Stimulated activated CD8-positive, alpha-beta memory T cell treated with anti-CD3 and anti-CD28 coated beads, Interleukin-4, amount 100 ng/mL, for 1 hour (primary cell): Measurements from ENCODE around the gene OSBPL1A.

Experiments
- DNase-seq, 2 donors: peaks; one replicate each; pipeline ENCODE4 v3.0.0-alpha.2; 2020; ENCODE audit warnings: low read depth in 2 of 2, low spot score in 1 of 2

The OSBPL1A gene

DNA sequence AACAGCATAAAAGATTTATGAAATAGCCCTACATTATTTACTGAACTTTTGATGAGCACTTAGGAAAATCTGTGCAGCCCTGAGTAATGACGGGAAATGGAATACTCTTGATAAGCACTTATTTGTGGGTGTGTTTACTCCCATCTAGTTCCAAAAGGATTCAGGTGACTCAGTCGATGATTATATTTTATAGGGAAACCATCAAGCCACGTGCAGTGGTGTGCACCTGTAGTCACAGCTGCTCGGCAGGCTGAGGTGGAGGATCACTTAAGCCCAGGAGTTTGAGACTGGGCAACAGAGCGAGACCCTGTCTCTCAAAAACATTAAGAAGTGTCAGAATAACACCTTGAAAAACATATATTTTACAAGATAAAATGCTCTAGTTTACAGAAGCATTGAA is 166.9 kb downstream of the OSBPL1A start:
- DNase-seq: no peak

DNA sequence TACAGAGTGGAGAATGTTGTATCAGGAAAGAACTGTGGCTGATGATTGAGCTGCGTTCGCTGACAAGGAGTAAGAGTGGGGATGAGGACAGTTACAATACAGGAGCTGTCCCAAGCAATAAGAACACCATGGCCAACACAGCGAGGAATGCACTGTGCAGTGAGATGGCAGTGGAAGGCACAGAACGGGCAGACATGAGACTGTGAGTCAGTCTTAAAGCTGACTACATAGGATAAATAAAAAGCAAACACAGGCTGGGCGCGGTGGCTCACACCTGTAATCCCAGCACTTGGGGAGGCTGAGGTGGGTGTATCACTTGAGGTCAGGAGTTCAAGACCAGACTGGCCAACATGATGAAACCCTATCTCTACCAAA is 169.0 kb downstream of the OSBPL1A start:
- DNase-seq: no peak

DNA sequence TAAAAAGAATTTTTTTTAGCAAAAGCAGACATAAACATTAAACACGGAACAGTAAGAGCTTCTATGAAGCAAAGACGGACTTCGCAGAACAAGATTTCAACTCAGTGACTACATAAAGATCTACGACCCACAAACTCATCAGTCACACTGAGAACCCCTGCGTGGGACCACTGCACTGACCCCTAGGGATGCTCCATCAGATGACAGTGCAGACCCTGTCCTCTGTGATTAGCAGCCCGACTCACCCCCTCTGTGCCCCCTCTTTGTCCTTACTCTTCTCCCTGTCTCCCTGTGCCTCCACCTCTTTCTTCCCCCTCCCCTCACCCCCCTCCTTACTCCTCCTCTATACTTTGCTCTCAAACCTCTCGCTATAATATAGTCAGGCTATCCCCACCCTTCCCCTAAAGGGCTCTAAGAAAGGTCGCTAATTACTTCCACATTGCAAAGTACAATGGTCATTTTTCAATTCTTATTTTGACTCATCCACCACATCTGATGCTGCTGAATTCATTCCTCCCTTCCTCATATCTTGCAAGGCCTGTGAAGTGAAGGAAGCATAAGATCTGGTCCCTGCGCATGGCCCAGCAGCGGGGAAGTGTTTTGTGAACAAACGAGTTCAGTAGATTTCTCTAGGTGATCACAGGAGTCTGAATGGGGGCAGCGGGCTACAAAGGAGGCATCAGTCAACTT is 169.5 kb downstream of the OSBPL1A start:
- DNase-seq: no peak

DNA sequence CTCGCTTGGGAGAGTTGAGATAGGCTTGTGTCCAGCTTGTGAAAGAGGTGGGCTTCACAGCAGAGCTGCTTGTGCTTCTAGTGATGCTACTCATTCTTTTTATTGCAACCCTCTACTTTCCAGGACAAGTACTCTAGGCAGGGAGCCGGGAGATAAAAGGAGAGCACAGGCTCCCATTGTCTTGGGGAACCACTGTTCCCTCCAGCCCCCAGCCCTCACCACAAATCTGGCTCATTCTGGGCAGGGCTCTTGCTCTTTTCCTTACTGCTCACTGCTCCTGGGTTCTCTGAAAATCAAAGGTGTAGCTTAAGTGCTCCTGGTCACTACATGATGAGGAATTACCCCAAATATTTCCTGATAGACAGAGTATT is 177.3 kb downstream of the OSBPL1A start:
- DNase-seq: no peak

DNA sequence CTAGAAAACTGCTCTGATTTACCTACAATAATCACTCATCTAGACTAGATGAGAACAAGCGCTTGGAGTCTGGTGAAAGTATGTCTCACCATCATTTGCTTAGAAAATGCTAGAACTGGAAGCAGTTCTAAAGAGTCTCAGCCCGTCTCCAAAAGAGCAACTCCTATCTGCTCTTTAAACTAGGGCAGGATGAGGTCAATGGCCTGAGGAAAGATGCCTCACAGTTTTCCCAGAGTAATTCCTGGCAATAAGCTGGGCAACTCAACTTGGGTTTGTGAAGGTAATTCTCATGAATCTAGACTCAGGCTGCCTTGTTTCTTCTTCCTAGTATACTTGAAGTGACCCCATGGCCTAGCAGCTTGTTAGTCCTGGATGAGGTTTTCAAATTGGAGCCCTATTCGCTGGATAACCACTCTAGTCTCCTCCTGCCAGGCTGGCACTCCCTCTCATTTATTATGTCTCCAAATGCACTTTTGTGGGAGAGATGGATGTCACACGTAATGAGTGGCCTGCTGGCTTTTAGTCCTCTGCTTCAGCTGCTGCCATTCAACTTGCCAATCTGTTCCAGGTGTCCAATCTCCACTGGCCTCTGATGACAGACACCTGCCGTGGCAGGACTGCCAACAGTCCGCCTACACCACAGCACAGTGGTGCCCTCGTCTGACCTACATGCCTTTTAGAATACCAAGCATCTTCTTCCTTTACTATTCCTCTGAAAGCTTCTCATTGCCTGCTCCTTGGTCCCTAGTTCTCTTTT is 177.9 kb downstream of the OSBPL1A start:
- no peak for DNase-seq

DNA sequence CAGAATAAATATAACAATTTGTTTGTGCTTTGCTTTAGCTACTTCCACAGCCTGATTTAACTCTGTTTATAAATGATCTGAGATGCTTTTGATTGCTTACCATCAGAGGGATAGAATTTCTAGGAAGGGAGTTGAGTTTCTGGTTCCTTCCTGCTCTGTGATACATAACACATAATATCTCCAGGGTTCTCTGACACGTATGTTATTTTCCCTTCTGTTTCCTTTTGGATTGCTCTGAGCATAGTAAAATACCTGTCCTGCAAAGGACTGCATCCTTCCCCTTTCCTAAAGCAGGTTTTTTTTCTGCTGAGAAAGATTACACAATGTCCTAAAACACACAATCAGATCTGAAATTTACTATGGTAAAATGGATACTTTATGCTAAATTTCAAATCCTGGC is 182.7 kb downstream of the OSBPL1A start:
- DNase-seq: no peak

DNA sequence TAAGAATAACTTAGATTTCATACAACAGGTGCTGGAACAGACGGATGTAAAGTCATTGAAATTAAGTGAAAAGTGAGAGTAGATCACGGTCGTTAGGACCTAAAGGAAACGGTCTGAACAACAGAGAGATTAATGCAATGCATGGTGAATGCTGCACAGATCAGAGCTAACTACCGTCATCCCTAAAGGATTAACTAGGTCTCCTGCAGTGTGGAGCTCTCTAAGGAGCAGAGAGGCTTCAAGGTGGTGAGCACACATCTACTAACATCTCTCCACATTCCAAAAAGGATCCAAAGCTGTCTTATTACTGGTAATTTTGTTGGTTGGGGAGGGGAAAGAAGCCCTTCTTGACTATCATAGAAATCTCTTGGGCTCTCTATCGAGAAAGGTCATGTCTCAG is 183.5 kb downstream of the OSBPL1A start:
- no peak for DNase-seq

DNA sequence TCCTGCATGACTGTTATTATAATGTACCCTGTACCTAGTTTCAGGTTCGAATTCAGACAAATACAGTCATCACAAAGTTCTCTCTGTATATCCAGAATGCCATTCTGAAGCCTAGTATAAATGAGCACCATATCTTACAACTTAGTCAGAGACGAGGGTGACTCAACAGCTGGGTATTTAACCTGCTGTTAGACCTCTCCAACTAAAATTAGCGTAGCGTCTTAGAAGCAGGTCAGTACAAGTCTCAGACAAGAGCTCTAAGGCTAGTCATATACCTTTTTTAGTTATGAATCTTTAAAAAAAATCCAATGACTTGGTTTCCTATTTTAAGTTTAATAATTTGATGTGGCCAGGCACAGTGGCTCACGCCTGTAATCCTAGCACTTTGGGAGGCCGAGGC is 184.7 kb downstream of the OSBPL1A start:
- no peak for DNase-seq

DNA sequence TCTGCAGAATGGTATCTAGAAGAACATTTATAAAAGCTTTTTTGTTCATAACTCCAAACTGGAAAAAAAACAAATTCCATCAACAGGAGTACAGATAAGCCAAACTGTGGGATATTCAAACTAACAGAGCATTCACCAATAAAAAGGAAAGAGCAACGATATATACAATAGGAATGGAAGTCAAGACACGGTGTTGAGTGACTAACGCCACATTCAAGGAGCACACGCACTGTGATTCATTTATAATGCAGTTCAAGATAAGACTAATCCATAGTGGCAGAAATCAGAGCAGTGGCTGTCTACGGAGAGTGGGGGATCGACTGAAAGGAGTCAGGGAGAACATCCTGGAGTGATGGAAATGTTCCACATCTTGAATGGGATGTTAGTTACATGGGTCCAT is 188.1 kb downstream of the OSBPL1A start:
- DNase-seq: no peak

DNA sequence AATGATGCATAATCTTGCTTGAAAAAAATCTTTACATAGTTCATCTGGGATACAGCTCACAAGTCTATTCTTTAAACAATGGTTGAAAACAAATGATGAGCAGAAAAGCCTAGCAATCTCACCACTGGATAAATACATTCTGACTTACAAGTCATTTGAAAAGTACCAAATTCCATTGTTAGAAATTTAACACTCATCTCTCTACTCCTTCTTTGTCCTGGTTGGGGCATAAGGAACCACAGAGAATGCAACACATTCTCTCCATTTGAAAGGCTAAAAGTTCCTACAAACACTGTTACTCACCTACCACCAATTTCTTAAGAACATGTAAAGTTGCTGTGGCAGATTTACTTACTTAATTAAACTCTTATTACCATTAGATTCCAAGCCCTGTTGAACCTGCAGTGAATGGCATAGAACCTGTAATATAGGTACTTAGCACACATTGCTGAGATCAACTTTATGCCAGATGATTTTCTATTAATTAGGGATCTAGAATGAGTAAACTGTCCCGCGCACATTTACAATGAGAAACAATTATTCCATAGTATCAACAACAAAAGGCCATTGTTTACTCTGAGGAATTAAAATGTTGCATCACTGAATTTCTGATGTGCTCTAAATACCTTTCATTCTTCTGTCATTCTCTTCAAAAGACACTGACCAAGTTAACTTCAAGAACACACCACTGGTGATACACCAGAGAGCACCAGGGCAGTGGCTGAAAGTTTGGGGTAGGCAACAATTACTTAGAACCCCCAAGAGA is 189.2 kb downstream of the OSBPL1A start:
- no peak for DNase-seq

DNA sequence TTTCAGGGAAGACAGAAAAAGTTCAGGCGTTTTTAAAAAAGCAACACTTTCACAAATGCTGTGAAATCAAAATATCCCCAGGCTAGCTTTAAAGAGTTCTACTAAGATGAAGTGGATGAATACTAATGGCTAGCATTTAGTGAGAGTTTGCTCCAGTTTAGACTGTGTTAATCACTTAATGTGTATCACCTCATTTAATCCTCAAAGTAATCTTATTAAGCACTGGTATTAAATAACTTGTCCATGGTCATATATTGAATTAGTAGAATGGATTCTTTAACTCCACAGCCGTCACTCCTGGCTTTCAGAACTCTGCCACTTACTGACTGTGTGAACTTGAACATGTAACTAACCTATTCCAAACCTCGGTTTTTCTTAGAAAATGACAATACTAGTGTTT is 192.7 kb downstream of the OSBPL1A start:
- DNase-seq: no peak

DNA sequence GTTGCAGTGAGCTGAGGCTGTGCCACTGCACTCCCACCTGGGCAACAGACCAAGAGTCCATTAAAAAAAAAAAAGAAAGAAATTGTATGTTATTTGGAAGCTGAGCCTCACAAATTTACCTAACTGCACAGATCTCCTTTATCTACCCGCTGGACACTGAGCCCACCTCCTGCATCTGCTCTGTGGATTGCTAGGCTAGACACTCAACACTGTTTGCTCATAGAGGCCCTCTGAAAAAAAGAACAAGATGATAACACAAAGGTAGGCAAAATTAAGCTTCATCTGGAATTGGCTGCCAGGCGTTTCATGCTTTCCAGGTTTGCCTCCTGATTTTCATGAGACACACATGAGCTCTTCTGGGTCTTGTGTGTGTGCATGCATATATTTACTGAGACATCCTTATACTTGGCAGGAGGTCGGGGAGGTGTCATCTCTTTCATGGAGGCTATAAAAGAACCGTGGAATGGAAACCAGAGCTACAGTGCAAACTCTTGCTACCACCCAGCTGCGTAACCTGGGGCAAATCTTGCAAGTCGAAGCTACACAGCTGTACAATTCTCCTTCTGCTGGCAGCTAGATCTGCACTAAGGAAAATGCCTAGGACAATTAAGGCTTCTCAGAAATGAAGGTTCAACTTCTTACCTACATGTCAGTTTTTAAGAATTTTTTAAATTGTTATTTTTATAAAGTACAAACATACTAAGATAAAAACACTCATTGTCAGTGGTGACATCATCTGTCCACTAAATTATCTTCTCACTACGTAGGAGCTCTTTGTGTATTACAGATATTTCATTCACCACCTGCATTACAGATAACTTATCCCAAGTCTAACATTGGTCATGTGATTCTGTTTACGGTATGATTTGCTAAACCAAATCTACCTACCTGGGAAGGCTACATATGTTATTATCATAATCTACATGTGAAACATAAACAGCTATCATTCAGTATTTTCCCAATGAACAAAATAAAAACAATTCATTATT is 195.6 kb downstream of the OSBPL1A start:
- DNase-seq: no peak

DNA sequence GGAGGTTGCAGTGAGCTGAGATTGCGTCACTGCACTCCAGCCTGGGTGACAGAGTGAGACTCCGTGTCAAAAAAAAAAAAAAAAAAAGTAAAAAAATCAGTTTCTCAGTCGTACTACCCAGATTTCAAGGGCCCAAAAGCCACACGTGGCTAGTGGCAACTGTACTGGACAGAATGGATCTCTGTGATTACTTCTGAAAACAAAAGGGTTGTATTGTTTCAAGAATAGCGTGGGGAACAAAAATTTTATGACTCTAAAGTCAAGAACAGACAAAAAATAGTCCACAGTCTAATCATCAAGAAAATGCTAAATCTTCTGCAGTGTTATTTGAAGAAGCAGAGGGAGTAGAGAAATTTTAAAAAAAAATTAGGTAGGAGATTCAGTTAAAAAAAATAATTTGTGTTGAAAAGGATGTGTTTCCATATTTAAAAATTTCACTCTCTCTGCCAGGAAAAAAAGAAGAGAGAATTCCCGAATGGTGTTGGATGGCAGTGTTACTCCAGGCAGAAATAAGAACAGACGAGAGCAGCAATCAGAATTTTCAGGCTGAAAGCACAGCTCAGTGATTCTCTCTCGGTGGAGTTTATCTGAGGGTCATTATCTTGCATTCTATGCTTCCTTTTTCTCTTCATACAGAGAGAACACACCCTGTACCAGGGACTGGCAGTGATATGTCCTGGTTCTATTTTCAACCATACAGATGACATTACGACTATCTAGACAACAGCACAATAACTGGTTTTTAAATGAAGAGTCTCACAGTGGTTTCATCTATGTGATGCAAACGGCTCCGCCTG is 196.9 kb downstream of the OSBPL1A start:
- DNase-seq: no peak

DNA sequence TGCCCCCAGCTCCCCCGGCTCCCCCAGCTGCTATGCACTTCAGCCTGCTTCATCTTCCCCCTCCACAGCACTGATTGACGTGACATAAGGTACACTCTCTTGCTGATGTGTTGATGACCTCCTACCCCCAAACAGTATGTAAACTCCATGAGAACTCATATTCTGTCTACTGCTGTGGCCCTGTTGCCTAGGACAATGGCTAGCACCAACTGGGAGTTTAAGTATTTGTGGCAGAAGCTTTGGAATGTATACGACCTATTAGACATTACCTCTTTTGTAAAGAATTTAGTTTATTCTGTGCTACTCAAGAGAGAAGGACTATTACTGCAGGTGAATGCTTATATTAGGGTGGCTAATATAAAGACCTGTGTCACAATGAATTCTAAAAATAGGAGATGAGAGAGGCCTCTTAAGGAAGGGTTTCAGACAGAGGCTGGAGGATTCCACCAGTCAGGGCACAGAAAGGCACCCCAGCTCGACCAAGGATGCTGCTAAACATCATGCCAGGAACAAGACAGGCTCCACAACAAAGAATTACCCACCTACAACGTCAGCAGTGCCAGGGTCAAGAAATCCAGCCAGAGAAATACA is 198.2 kb downstream of the OSBPL1A start:
- no peak for DNase-seq

DNA sequence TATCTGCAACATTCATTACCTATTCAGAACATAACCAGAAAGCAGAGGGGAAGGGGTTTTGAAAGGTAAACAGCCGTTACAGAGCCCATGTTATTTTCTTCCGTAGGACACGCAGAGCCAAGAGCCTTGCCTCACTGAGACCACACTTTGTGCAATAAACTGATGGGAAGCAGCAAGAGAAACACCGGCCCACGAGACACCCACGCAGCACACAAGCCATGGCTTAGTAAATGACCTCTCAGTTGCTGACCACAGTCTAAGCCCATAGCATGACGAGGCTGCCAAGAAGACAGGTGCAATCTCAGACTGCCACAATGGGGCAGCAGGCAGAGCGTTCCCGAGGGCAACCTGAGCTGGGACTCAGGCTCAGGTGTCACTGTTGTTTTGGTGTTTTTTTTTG is 199.2 kb downstream of the OSBPL1A start:
- no peak for DNase-seq

DNA sequence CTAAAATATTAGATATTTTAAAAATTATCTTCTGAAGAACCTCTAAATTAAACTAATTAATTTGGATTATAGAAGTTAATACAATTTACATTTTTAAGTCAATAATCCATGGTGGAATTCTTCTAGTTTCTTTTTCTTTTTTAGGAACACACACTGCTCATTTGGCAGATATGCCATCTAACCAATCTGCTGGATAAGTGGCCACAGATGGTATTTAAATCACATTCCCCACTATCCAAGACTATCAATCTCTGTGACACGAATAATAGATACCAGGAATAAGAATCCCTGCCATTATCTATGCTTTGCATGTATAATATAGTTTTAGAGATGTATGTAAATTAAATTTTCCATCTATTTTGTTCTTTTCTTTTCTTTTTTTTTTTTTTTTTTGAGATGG is 200.2 kb downstream of the OSBPL1A start:
- DNase-seq: no peak

DNA sequence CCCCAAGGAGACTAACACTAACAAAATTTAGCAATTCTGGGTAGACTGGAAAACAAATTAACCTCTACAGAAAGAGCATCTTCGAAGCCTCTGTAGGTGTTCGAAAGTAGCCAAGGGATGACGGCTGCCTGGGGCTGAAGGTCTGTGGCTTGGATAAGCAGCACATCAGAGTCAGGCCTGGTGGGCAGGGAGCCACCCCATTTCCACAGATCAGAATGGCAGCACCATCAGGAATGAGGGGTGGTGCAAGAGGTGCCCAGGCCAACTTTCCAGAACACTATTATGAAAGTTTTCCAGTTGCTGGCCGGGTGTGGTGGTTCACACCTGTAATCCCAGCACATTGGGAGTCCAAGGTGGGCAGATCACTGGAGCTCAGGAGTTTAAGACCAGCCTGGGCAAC is 200.9 kb downstream of the OSBPL1A start:
- no peak for DNase-seq

DNA sequence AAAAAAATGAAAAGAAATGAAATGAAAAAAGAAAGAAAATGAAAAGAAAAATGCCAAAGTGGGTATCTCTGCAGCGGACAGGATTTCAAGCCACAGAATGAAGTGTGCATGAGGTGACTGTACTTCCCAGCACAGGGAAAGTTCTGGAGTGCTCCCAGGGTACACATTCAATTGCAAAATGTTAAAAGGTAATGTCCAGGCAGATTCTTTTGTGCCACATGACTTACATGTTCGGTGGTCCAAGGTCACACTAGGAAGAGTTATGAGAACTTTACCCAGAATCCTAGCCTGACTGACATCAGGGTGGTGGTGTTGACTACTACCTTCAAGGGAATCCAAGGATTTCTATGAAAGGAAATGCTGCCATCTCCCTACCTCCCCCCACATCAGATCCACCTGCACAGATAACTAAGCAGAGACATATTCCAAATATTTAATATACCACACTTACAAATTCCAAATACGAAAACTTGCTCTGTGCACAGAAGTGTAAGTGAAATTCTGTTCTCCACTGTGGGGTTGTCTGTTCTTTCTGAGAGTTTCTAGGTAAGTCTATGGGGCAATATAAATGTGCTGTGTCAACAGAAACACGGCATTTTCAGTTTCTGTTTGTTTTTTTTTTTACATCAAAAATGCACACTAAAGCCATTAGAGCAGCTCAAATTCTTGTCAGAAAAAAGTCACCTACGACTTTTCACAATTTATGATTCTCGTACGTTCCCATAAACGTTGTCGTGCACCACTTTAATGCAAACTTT is 202.1 kb downstream of the OSBPL1A start:
- no peak for DNase-seq

DNA sequence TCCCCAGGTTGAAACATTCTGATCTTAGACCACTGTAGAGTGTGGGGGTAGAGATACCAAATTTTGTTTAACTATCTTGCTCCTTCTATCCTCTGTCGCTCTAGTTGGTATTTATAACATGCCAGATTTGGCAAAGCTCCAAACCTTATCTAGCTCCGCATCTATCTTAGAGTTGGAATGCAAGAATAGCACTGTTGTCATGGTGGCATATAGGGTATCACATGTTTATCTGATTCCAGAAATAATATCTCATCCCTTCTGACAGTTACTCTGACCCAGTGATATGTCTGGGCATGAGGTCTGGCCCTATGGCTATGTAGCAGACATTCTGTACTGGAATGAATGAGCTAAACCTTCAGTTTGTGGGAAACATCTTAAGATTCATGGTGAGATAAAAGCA is 207.0 kb downstream of the OSBPL1A start:
- DNase-seq: no peak
